ENCODE data around the gene ABCC11.
A peak's percentile ranks its signal among the peaks of the same experiment; 100 is the strongest.
"Not testable (repeated sequence)": the region's sequence is repeated elsewhere in the genome, so short reads cannot be mapped to it uniquely, and the experiment has no call there.

ABCC11 gene

DNA sequence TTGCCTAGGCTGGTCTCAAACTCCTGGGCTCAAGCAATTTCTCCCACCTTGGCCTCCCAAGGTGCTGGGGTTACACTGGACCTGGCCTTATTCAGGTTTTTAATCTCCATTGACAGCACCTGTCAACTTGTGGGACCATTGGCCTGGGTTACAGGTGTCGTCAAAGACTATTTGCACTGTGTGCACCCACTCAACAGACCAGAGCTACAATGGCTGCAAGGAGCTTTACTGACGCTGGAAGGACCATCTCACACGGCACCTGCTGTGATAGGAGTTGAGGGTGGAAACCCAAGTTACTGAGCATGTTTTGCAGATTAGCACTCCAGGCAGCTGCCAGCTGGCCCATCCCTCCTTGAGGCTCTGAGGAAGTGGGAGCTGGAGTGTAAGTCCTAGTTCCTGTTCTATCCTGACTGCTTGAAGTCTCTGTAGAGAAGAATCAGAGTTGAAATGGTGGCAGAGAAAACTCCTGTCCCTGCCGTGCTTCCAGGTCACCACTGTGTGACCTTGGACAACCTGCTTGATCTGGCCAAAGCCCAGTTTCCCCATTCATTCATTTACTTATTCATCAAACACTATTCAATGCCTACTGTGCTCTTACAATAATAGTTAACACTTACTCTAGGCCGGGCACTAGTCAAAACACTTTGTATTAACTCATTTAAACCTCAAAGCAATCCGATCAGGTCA is 45.7 kb downstream of the ABCC11 start:
- no peak for DNase-seq

DNA sequence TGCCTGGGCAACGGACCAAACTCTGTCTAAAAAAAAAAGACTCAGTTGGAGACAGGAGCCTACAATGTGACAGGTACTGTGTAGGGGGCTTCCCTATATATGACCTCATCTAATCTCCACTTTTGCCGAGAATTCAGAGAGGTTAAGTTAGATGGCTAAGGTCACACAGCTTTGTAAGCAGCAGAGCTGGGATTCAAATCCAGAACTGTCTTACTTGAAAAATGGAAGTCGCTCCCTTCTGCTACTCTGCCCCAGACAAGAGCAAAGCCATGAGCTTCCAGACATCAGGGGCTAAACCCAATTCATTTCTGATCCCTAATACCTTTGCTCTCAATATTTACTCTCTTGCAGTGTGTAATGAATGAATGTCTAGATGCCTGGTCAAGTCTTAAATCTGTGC is 50.0 kb downstream of the ABCC11 start:
- DNase-seq = peak; percentile 100

DNA sequence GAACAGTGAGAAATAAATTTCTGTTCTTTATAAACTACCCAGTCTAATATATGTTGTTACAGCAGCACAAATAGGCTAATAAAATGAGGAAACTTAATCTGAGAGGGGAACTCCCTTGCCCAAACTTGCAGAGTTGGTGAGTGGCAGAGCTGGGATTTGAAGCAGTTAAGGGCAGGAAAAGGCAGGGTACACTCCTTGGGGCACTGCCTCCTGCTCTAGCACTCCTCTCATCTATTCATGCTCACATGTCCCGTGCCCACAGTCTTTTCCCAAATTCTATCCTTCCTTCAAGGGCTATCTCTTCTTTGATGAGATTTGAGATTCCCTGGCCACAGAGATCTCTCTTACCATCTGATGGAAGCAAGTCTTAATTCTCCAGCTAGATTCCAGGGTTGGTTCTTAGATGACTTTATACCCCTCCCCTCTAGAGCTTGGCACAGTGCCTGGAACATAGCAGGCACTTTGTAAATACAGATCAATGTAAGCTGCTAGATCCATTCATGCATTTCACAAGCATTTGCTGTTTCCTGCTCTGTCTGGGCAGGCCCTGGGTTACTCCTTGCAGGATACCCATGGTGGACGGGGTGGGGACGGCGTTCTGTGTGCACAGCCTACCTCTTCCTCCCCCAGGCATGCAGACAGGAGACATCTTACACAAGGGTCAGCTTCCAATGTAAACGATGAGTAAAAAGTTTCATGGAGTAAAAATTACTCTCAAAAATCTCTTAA is 52.3 kb downstream of the ABCC11 start:
- DNase-seq = no peak

DNA sequence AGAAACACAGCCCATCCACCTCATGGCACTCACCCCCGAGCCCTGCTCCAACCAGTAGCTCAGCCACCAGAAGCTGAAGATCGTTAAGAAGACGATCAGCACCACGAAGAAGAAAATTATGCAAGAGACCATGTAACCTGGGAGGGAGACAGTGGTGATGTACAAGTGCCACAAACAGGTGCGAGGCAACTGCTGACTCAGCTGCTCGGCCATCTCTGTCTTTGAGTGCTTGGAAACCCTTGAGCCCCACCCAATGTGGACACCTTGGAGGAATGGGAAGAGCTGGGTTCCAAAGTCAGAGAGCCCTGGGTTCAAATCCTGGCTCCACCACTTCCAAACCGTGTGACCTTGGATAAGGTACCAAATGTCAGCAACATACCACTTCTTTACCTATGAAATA is 53.5 kb downstream of the ABCC11 start:
- DNase-seq = no peak

DNA sequence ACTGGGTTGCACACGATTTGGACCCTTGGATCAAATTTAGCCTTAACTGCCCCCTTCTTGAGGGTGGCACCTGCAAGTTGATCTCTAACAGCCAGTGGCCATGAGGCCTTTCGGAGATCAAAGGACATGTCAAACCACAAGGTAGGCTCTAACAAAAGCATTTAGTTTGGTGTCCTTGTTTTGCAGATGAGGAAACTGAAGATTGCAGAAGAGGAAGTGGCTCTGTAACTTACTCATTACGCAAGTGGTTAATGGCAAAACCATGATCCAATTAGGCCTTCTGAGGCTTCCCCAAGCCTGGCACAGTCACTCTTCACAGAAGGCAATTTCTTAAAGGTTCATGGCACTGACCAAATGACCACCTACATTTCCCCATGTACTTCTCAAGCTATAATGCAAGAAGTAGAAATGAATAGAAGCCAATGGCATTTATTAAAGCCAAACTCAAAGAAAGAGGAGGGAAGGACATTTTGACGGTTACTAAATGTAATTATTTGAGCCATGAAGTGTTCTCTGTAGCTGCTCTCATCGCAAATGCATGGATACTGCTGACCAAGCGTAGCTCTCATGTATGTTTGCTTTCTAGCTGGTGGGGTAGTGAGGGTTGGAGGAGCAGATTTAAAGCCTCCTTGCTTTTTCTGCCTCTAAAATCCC is 58.8 kb downstream of the ABCC11 start:
- no peak for DNase-seq

DNA sequence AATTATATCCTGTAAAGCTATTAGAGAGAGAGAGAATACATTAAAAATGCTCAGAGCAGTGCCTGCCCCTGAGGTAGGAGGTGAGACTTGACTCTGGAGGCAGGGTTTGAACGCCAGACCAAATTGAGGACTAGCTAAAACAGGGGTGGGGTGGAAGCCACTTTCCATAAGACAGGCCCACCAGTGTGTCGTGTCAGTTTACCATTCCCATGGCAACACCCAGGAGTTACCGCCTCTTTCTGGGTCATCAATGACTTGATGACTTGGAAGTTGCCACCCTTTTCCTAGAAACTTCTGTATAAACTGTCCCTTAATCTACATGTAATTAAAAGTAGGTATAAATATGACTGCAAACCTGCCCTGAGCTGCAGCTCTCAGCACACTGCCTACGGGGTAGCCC is 59.6 kb downstream of the ABCC11 start:
- no peak for DNase-seq

DNA sequence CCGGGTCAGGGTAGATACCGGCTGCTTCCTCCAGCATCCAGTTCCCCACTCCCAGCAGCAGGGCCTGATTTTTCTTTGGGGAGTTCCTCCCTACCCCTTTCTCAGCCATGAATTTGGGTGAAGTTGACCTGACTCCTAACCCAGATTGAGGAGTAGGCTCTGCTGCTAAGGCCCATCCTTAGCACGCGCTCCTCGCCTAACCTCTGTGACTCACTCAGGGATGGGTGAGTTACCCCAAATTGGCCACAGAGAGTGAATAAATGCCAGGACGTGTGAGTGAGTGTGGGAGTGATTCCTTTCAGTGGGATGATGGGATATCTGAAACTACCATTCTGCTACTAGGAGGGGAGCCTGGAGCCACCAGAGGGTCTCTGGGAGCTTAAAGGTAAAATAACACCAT is 62.7 kb downstream of the ABCC11 start:
- no peak for DNase-seq

DNA sequence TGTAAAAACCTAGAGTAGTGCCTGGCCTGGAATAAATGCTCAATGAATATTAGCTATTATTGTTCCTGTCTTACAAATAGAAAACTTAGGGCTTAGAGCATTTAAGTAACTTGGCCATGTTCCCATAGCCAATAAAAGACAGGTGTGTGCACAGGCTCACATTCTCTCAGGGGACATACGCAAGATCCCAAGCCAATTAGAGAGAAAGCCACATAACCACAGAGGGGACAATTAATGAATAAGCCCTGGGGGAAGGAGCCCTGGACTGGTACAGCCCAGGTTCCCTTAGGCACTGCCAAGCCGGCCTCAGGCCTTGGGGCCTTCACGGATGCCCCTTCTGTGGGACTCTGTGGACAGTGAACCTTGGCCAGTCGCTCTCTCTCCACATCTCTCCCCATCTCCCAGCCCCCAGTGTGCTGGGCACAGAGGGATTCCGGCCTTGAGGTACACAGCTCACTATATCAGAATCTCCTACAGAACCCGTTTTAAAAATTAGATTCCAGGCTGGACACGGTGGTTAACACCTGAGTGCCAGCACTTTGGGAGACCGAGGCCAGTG is 64.3 kb downstream of the ABCC11 start:
- no peak for DNase-seq

DNA sequence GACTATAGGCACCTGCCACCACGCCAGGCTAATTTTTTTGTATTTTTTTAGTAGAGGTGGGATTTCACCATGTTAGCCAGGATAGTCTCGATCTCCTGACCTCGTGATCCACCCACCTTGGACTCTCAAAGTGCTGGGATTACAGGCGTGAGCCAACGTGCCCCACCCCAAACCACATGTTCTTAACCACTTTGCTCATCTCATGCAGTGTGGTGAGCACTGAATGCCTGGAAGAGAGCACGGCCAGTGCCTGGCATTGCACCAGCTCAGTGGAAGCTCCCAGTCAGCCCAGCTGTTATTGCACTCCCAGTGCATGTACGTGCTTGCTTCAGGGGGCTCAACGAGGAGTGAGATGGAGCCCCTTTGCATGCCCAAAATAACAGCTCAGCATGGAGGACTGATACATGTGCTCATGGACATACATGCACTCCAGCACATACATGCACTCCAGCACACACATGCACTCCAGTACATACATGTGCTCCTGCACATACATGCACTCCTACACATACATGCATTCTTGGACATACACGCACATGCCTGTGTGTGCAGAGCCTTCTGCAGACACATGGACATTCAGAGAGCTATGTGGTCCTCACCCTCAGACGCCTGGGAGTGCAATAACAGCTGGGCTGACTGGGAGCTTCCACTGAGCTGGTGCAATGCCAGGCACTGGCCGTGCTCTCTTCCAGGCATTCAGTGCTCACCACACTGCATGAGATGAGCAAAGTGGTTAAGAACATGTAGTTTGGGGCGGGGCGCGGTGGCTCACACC is 65.4 kb downstream of the ABCC11 start:
- DNase-seq = not testable (repeated sequence)

DNA sequence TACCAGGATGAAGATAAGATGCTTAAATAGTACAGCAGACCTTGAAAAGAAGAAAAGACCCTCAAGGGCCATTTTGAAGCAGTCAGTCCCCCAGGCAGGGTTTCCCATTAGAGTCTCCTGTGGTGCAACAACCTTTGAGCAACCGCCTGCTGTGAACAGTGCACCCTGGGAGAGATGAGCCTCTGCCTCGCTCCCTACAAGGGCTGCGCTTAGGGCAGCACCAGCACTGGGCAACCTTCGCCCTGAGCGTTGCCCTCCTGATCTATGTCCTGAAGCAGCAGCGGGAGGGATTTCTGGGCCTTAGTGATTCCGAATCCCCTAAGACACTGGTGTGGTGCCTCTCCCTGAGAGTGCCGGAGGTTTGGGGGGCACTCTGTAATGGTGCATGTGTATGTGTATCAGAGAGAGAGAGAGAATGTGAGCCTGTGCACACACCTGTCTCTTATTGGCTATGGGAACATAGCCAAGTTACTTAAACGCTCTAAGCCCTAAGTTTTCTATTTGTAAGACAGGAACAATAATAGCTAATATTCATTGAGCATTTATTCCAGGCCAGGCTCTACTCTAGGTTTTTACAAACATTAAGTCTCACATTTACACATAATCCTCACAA is 66.4 kb downstream of the ABCC11 start:
- no peak for DNase-seq

DNA sequence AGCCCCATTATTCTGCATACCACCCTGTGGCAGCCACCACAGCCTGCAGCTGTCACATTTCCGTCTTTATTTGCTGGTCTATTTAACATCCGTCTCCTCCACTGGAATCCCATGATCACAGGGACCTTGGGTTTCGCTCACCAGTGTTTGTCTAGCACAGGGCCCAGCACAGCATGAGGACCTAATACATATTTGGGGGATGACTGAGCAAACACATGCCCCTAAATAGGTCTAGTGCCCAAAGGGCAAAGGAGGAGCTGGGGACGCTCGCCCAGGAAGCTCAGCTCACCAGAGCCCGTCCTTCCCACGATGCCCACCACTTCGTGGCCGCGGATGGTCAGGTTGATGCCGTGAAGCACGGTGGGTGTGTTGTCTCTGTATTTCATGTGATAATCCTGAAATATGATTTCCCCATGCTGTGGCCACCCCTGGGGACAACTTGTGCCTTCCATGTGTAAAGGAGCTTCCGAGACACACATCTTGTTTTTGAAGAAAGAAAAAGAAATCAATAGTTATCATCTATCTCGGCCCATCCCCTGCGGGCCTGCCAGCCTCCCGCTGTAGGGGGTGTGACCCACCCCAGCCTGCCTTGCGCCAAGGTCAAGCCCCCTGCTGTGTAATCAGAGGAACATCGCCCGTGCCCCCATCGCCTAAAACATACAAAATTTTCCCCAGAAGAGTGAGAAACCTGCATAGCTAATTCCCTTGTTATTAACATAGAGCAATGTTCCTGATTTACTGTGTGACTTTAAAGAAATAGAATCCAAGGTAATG is 70.5 kb downstream of the ABCC11 start:
- DNase-seq = no peak

DNA sequence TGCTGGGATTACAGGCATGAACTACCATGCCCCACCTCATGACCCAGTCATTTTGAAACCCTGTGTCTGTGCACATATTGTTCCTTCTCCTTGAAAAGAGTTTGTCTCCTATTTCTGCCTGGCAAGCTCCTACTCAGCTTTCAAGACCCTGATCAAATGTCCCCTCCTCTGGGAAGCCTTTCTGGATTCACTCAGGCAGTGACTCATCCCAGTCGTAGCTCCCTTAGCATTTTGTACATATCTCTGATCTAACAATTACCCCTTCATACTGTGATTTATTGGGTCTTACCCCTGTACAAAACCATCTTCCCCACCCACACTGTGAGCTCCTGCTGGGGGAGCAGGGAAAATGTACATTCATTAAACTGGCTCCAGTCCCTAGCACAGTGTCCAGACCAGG is 73.5 kb downstream of the ABCC11 start:
- DNase-seq = peak; percentile 8

DNA sequence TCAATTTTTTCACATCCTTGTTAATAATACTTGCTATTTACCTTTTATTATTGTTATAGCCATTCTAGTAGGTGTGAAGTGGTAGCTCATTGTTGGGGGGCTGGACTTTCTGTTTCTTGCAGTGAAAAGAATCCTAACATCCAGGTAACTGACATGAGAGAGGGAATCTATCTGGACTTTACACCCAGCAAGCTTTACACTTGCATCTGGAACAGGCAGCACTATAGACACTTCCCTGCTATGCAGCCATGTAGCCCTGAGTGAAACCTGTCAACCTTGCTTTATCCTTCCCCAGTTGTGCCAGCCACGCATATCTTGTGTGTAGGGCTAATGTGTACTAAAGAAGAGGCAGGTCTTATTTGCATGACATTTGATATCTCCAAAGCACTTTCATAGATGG is 74.7 kb downstream of the ABCC11 start:
- no peak for DNase-seq

DNA sequence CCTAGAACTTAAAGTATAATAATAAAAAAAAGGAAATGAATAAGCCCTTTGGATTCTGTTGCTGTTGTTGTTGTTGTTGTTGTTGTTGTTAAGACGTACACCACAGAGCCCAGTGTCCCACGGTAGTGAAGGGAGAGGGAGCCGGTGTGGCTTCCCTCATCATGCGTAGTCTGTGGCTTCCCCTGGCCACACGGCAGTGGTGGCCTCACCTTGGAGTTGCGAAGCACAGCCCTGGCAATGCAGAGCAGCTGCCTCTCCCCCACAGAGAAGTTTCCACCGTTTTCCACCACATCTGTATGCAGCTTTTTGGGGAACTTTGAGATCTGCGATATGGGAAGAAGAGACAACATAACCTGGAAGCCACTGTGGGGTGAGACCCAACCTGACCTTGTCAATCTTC is 77.4 kb downstream of the ABCC11 start:
- DNase-seq = no peak

DNA sequence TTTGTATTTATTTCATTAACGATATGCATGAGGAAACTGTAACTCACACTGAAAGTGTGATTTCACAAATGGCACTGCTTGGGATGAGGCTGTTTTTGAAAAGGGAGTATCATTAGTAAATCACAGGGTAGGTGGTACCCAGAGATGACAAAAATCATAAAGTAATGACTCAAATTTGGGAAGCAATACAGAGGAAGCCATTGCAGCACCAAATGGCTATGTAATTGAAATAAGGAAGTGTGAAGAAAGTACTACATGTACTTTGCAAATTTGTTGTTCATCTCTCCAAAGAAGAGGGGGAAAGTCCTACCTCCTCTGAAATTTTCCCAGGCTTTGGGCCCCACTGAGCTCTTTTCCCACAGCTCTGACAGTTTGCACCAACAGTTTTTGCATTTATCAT is 79.3 kb downstream of the ABCC11 start:
- no peak for DNase-seq

DNA sequence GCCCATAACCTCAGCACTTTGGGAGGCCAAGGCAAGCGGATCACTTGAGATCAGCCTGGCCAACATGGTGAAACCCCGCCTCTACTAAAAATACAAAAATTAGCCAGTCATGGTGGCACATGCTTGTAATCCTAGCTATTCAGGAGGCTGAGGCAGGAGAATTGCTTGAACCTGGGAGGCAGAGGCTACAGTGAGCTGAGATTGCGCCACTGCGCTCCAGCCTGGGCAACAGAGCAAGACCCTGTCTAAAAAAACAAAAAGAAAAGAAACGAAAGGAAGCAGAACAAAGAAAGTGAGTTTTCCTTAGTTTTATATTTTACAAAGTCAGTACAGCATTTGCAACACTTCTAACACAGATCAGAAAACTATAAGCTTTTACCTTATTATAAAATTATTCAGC is 80.7 kb downstream of the ABCC11 start:
- not testable (repeated sequence) for DNase-seq

DNA sequence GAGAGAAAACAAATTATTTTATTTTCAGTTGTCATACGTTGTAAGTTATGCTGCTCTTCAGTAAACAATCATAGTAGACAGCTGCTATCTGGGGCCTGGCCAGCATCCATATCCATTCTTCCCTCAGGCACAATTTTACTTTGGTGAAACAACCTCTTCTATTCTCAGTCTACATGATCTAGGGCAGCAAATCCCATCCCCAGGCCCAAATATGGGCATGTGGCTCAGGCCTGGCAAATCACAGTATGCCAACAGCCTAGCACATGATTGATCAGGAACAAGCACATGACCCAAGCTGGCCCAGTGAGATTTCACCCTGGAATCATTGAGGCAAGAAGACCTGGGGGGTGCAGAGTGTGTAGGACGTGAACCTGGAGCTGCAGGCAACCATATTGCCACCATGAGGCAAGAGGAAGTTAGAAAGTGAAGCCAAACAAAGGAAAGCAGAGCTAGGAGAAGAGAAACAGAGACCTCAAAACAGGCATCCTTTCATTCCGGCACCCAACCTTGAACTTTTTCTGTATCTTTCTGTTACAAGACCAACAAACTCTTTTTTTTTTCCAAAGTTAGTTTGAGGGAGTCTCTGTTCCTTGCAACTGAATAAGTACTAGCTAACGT is 81.3 kb downstream of the ABCC11 start:
- no peak for DNase-seq

DNA sequence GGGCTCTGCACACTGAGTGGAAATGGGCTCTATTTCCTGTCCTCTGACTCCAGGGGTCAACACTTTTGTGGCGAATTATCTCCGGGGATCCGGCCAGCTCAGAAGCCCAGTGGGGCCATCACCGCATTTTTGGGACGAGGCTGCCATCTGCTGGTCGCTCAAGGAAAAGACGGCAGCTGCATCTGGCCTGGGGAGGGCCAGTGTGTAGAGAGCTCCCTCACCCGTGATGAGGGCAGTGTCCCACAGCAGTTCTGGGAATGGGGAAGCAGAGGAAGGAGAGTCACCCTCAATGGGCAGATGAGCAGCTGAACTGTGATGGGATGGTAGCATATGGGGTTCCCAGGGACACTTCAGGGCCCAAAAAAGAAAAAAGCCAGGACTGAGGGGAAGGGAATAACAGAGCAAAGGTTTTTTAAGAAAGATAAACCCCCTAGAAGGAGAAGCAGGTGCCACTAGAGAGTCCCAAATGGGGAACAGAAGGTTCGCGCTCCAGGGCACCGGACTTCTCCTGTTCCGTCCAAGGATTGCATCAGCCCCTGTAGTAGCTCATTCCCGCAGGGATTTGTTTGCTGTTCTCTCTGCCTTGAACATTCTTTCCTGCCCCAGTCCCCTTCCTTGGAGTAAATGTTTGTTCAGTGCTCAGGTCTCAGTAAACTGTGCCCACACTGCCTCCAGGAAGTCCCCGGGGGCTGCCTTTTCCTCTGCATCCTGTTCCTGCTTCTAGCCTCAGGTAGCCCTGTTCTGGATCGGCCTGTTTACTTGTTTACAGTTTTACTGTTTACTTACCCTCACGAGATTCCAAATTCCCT is 82.2 kb downstream of the ABCC11 start:
- peak; percentile 65 for DNase-seq

DNA sequence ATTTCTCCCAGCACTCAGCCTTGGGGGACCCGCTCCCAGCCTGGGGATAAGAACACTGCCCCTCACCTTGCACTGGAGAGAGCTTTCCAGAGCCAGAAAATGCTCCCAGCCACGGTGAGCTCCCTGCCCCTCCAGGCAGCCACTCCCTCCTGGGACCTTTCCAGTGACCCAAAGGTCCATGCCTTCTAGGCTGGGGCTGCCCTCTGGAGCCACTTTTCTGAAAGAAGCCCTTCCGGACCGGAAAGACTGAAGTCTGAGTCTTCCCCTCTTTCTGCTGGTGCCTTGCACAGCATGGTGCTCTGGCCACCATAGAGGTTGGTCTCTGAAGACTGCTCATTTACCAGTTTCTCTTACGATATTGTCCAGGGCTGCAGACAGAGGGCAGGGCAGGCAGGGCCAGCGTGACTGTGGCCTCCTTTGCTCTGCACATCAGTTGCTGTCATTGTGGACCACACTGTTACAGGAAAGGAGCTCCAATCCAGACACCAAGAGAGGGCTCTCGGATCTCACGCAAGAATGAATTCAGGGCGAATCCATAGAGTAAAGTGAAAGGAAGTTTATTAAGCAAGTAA is 84.4 kb downstream of the ABCC11 start:
- DNase-seq = no peak

DNA sequence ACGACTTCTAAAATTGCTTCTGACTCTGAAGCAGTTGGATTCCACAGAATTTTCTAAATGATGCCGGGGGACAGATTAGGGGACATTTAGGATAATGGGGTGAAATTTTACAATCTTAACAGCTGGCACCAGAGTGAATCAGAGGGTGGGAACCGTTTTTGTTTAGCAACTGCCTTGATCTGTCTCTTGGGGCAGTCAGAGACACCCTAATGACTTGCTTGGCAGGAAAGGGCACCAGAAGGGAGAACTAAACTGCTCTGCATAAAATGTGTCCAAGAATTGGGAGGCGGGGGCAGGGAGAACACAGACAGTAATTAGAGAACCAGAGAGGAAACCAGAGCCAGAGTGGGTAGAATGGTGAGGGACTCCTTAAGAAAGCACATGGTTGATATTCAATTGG is 85.4 kb downstream of the ABCC11 start:
- DNase-seq = no peak
